Astrocyte (in vitro differentiated cells and primary cell): ENCODE results near the gene CALR3.

Source experiments
- CTCF ChIP-seq: IDR thresholded peaks from 2 replicates; pipeline ENCODE4 v1.5.1; 2011; ENCODE audit warnings: low read depth, mild to moderate bottlenecking, inconsistent platforms, low read length, moderate library complexity; ENCODE audit not compliant: insufficient read depth
- EZH2 ChIP-seq: IDR thresholded peaks from 2 replicates; pipeline ENCODE4 v1.6.1; 2012; ENCODE audit warnings: mild to moderate bottlenecking, low read length, inconsistent platforms; ENCODE audit not compliant: insufficient read depth

GRCh38 chr19:16497837-16498236 is 1.9 kb upstream of the CALR3 start:
- TF ChIP-seq CTCF (no peak), EZH2 (no peak)
